ENCODE measurements around the gene C6orf47. TPM values are rescaled to one million over a fixed set of nuclear protein-coding genes. Genes with fewer than 3 reads are reported as not detected.

The C6orf47 gene
- total and polyA plus RNA-seq, 2 of the 13 experiments (the other 11 are each of a cell fraction or from before 2014, with no cell fraction given): 1.7 to 18.1 TPM

- TF ChIP-seq ZNF329 (CRISPR knock-in tag; IDR thresholded peaks at IDR 0.05; ENCODE audit: low read depth) (no peak), MTERF4 (CRISPR knock-in tag; IDR thresholded peaks at IDR 0.05) (peak; percentile 61; the same call in 1 of the 2 replicates), KLF11 (CRISPR knock-in tag; IDR thresholded peaks at IDR 0.05) (no peak), SNAI1 (CRISPR knock-in tag; IDR thresholded peaks at IDR 0.05; ENCODE audit: borderline replicate concordance) (0 out of 2 replicates have a peak, but pooled peaks have one; percentile 6), ZNF44 (CRISPR knock-in tag; IDR thresholded peaks at IDR 0.05) (0 out of 2 replicates have a peak, but pooled peaks have one; percentile 30), DMTF1 (CRISPR knock-in tag; IDR thresholded peaks at IDR 0.05) (peak; percentile 1; the same call in 1 of the 2 replicates), ATF6 (CRISPR knock-in tag; conservative IDR thresholded peaks at IDR 0.05) (no peak), SATB2 (CRISPR knock-in tag; IDR thresholded peaks at IDR 0.05) (no peak), ZNF709 (CRISPR knock-in tag; IDR thresholded peaks at IDR 0.05) (peak; percentile 19; the same call in 1 of the 2 replicates), MED1 (CRISPR knock-in tag; IDR thresholded peaks at IDR 0.05) (0 out of 2 replicates have a peak, but pooled peaks have one; percentile 9), ATF7-NPFF (CRISPR knock-in tag; IDR thresholded peaks at IDR 0.05; ENCODE audit: low read depth) (0 out of 2 replicates have a peak, but pooled peaks have one; percentile 2), SOX13 (IDR thresholded peaks at IDR 0.05) (no peak), SOX13 (CRISPR knock-in tag; conservative IDR thresholded peaks at IDR 0.05 in 1 of 2, IDR thresholded peaks at IDR 0.05 in 1 of 2) (no peak), ARID4A (CRISPR knock-in tag; IDR thresholded peaks at IDR 0.05; ENCODE audit: borderline replicate concordance) (no peak), SETDB1 (CRISPR knock-in tag; IDR thresholded peaks at IDR 0.05; ENCODE audit: borderline replicate concordance) (no peak), ZNF225 (CRISPR knock-in tag; IDR thresholded peaks at IDR 0.05) (0 out of 2 replicates have a peak, but pooled peaks have one; percentile 83), ZNF670 (CRISPR knock-in tag; IDR thresholded peaks at IDR 0.05; ENCODE audit: borderline replicate concordance) (0 out of 2 replicates have a peak, but pooled peaks have one; percentile 37), MAX (IDR thresholded peaks at IDR 0.05) (no peak), TARDBP (CRISPR knock-in tag; IDR thresholded peaks at IDR 0.05) (no peak), NCOR1 (IDR thresholded peaks at IDR 0.05; ENCODE audit: borderline replicate concordance, low read length) (peak; percentile 15; the same call in 1 of the 2 replicates)
Observed at GRCh38 chr6:31666337-31666965, 5.9 kb upstream of the C6orf47 start (continued).

All from HepG2 (cell line).